Right kidney (tissue), 1 donor: Measurements from ENCODE around the gene GPR157.
A peak's percentile ranks its signal among the peaks of the same experiment; 100 is the strongest.
"Not testable (repeated sequence)": the region's sequence is repeated elsewhere in the genome, so short reads cannot be mapped to it uniquely, and the experiment has no call there.

Experiments used
- DNase-seq: peaks from one replicate; pipeline ENCODE4 v3.0.0-alpha.2; 2016

GPR157 gene

DNA sequence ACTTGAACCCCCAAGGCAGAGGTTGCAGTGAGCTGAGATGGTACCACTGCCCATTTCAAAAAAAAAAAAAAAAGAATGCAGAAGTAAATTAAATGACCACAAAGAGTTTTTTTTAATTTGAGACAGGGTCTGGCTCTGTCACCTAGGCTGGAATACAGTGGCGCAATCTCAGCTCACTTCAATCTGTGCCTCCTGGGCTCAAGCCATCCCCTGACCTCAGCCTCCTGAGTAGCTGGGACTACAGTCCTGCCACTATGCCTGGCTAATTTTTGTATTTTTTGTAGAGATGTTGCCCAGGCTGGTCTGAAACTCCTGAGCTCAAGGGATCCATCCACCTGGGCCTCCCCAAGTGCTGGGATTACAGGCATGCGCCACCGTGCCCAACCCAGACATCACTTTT, 20.2 kb upstream of the GPR157 start:
- DNase-seq = no peak

DNA sequence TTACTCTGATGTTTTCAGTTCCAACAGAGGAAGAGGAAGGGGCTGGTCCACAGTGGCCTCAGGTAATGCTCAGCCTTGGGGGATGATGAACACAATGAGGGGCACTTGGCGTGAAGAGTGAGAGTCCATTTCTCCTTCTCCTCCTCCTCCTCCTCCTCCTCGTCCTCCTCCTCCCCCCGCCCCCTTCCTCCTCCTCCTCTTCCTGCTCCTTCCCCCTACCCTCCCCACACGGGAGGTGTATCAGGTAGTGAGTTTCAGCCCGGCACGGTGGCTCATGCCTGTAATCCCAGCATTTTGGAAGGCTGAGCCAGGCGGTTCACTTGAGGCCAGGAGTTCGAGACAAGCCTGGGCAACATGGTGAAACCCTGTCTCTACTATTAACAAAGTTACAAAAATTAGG, 17.3 kb upstream of the GPR157 start:
- no peak for DNase-seq

DNA sequence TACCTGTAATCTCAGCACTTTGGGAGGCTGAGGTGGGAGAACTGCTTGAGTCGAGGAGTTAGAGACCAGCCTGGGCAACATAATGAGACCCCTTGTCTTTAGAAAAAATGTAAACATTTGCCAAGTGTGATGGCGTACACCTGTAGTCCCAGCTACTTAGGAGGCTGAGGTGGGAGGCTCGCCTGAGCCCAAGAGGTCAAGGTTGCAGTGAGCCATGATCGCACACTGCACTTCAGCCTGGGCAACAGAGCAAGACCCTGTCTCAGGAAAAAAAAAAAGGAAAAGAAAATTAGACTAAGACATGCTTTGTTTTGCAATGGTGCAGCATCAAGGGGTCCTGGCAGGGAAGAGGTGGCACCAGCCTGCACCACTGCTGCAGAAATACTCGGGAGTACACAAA, 16.8 kb upstream of the GPR157 start:
- DNase-seq = no peak

DNA sequence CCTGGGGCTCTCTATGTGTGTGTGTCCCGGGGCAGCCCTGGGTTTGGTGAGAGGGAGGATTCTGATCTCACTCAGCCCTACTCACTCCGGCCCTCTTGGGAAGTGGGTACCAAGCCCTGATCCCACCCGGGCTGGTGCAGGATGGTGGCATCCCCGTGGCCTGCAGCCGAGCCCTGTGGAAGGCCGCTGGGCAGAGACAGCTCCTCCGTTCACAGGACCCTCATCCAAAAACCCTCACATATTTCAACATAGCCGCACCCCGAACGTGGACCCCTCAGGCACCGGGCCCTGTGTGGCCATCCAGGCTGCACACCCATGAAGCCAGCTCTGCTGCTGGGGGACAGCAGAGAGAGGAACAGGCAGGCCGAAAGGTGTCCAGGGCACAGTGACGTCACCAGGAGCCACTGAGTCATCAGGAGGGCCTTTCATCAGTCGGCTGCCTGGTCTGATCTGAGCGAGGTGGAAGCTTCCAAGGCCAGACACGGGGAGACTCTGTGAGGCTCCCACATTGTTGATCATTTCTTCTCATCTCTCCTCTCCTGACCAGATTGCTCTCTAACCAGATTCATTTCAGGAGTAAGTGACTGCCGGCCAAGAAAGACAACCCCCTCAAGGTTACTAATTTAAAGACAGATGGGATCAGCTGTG, 16.2 kb upstream of the GPR157 start:
- DNase-seq = no peak

DNA sequence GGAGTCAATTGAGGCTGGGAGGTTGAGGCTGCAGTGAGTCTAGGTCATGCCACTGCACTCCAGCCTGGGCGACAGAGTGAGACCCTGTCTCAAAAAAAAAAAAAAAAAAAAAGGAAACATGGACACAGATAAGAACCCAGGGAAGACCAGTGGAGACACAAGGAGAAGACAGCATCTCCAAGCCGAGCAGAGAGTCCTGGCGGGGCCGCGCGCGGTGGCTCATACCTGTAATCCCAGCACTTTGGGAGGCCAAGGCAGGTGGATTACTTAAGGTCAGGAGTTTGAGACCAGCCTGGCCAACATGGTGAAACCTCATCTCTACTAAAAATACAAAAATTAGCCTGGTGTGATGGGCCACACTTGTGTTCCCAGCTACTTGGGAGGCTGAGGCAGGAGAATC, 15.6 kb upstream of the GPR157 start:
- not testable (repeated sequence) for DNase-seq

DNA sequence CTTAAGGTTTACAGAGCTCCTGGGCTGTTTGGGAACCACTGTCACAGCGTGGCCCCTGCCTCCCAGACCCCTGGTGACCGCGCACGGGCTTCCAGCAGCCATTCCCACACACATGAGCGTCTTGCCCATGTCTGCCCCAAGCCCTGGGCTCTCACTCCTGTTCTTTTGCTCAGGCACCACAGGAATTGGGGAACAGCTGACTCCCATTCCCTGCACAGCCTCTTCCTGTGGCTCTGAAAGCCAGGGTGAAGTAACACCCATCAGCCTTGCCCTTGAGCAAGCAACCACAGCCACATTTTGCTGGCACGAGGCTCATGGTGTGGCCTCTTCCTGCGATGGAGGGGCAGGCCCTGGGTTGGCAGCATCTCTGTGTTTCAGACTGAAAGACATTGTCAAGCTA, 14.3 kb upstream of the GPR157 start:
- no peak for DNase-seq

DNA sequence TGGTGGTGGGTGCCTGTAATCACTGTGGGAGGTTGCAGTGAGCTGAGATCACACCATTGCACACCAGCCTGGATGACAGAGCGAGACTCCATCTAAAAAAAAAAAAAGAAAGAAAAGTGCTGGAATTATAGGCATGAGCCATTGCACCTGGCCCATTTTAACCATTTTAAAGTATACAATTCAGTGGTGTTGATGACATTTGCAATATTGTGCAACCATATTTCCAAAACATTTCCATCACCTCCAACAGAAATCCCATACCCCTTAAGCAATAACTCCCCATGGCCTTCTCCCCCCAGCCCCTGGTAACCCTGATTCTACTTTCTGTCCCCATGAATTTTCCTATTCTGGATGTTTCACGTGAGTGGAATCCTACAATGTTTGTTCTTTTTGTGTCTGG, 11.0 kb upstream of the GPR157 start:
- no peak for DNase-seq

DNA sequence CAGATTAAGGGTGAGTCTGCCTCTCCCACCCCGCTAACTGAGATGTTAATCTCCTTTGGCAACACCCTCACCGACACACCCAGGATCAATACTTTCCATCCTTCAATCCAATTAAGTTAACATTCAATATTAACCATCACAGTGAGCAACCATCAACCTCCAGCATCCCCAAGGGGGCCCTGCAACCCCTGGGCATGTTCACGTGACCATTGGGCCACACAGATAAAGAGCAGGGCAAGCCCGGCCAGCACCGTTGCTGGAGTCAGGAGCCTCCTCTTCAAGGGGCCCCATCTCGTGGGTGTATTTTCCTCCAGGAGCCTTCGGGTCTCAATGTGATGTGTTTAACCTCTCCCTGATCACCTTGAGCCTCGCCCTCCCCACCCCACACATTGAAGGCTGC, 8.0 kb upstream of the GPR157 start:
- DNase-seq = no peak

DNA sequence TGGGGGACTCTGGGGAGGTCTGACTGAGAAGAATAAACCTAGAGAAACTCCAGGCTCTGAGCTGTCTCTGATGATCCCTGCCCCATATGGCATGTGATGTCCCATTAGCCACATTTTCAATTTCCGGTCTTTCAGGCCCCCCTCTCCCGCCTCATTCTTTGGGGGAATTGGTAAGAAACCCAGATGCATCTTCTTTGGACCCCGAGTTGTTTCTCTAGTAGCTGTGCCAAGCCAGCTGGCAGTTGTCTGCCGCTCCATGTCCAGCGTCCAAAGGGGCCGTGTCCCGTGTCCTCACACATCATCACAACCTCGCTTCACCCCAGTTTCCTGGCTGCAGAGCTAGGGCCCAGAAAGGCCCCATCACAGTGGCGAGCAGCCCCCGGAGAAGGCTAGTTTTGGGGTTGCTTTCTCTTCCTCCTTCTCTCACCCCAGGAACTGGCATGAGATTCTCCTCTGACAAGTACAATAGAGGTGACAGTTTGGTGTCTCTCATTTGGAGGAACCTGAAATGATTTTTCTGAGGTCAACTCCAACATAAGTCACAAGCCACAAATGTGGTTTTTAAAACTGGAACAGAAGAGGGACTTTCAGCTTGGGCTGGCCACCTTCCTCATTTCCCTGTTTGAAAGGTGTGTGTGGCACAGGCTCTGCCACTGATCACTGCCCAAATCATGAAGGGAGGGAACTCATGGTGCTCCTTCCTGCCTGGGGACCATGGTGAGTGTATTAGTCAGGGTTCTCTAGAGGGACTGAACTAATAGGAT, 6.4 kb upstream of the GPR157 start:
- DNase-seq = no peak

DNA sequence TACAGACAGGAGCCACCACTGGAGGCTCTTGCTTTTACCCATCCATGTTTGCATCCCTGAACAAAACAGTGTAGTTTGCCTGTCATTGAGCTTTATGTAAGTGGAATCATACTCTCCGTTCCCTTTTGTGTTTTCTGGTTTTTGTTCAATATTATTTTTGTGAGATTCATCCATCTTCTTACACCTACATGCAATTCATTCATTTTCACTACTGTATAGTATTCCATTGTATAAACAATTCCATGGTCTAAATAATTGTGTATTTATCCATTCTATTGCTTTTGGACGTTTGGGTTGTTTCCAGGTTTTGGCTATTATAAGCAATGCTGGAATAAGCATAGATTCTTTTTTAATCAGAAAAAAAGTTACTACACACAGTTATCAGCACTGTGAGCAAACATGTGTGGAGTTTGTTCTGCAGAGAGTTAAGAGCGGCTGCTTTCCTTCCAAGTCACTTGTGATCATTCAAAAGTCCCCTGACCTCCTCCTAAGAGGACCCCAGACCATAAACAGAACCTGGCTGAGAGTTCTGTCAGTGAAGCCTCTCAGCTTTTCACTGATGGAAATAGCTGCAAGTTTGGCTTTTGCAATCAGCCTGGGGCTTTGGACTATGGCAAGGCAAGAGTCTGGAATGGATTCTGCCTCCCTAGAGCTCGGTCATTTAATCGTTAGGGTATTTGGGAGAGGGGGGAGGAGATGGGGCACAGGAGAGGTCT, 5.1 kb upstream of the GPR157 start:
- no peak for DNase-seq

DNA sequence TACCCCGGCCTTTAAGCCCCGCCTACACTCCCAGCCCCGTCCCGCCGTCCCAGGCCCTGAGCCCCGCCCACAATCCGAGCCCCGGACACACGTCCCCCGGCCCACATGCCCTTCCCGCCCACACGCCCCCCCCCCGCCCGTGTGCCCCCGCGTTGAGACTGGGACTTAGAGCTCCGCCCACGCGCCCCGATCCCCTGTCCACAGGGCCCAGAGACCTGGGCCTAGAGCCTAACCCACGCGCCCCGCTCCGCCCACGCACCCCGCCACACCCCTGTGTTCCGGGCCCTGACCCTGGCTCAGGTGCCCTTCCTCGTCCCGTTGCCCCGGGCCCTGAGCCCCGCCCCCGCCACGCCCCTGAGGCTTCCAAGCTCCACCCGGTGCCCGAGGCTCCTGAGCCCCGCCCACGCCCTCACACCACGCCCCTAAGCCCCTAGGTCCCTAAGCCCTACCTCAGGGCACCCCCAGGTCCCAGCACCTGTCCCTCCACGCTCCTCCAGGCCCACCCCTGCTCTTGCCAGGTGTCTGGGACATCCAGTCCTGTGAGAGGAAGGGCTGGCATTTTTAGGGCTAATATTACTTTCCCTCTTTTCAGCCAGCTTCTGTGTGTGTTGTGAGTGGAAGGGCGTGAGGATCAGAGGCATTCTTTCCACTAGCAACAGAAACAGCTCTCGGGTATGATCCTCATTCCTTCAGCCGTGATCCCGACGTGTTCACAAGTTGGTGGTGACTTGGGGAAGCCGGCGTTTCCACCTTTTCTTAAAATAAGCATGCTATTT, 552 bp upstream of the GPR157 start:
- peak; percentile 49 for DNase-seq

DNA sequence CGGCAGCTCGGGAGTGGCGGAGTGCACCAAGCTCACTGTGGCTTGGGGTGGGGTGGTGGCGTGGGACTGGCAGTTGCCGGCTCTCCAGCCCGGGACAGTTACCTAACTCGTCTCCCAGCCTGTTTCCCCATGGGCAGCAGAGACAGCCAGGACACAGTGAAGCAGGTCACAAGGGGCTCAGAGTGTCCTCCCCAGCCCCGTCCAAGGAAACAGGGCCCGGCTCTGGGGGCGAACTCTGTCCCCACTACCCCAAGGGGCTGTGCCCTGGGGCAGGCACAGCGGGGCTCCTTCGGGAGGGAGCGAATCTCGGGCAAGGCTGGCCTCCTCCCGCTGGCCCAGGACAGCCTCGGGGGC, 759 bp downstream of the GPR157 start:
- no peak for DNase-seq

DNA sequence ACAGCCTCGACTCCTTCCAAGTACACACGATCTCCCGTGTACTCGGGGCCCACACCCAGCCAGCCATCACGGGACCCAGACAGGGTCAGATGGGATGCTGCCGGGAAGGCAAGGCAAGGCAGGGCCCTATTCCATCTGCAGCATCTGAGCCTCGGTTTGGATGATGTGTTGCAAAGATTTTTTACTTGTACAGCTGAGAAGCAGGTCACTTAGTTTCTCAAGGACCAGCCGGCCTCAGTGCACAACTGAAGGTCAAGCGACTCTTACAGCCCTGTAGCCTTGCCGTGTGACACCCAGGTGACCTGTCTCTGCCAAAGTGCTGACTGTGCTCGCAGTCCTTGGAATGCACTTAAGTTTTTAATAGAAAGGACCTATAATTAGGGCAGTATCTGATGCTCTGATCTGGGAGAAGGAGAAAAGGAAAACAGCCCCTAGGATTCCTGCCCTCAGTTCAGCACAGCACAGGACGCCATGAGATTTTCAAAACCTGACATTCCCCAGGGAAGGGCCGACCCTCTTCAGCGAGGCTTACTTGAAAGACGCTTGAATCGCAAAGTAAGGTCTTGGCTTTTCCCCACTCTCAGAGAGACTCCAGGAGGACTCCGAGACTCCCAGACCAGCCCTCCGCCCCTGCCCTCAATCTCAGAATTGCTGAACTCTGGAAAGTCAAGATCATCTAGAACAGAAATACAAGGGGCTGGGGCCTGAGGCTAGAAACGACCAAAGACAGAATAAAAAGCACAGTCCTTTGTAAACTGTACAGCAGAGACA, 1.3 kb downstream of the GPR157 start:
- DNase-seq = no peak

DNA sequence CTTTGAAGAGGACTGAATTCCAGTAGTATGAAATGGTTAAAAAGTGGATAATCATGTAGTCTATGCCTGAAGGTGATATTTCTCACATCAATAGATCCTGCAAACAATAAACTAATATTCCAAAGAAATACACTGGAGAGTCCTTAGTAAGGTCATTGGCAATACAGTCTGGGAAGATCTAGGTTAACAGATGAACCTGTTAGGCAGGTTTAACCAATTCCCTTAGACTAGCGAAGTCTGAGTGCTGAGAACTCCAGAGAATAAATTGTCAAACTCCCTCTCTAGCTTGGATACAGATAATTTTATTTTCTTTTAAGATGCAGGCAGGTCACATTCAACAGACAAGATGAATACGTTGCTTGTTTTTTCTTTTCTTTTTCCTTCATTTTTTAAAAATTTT, 2.4 kb downstream of the GPR157 start:
- DNase-seq = no peak

DNA sequence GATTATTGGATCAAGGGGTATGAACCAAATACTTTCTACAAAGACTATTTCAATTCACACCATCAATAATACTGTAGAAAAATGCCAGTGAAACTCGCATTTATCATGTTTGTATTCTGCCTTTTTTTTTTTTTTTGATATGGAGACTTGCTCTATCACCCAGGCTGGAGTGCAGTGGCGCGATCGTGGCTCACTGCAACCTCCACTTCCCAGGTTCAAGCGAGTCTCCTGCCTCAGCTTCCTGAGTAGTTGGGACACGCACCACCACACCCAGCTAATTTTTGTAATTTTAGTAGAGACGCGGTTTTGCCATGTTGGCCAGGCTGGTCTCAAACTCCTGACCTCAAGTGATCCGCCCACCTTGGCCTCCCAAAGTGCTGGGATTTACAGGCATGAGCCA, 3.1 kb downstream of the GPR157 start:
- DNase-seq = not testable (repeated sequence)

DNA sequence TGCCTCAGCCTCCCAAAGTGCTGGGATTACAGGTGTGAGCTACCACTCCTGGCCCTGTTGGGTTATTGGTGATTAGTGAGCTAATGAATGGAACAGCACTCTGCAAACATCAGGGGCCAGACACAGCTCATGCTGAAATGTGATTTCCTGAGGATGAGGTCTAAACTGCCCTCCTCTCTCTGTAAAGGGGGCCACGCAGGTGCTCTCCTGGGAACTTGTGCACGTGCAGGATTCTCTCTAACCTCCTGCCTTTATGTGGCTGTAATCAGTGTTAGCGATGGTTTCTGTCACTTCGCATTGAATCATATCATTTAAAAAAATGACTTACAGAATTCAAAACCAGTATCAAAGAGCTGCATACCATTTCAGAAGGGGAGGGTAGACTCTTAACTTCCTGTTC, 3.6 kb downstream of the GPR157 start:
- no peak for DNase-seq

DNA sequence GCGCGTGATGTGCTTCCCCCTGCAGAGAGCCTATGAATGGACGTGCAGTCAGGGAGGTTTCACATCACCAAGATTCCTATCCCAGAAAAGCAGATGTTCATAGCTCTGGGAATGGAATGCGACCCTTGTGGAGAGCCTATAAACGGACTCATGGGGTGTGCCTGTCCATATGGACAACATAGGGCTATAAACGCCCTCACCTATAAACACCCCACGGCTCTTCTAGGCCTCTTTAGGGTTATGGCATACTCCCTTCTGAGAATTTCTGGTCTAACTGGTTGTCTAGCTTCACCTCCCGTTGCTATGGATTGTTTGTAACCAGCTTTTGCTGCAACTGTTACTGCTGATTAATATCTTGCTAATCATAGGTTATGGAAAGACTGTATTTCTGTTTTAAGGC, 4.5 kb downstream of the GPR157 start:
- DNase-seq = not testable (repeated sequence)

DNA sequence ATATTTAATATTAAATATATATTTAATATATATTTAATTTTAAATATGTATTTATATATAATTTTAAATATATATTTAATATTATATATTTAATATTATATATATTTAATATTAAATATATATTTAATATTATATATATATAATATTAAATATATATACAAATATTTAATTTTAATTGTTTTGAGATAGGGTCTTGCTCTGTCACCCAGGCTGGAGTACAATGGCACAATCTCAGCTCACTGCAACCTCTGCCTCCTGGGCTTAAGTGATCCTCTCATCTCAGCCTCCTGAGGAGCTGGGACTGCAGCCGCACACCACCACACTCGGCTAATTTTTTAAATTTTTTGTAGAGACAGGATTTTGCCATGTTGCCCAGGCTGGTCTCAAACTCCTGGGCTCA, 5.2 kb downstream of the GPR157 start:
- DNase-seq = not testable (repeated sequence)

DNA sequence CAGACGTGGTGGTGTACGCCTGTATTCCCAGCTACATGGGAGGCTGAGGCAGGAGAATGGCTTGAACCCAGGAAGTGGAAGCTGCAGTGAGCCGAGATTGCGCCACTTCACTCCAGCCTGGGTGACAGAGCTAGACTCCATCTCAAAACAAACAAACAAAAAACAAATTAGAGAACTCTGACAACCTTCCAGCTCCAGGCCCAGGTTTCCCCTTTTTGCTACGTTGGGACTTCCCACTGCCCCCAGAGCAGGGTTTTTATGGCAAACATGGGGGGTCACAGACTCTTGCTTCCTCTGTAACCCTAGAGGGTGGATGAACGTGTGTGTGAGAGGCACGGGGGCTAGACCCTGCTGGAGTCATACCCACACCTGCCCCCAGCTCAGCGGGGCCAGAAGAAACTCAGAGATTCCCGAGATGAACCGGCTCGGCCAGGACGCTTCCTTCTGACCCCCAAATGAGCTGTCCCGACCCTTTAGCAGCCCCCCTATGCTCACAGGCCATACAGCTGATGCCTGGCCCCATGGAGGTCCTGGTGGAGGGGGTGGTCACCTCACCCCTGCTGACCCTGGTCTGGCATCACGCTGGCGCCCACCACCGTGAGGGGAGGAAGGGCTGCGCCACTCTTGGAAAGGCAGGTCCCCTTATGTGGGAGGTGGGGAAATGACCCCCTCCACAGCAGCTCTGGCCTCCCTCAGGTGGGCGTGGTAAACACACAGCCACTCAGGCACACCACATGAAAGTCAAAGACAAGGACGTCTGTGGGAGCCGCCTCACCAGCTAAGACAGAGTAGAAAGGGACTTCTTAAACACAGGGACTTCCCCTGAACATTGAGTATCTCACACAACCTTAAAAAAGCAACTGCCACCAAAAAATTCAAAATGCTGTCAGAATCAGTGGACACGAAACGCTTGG, 7.1 kb downstream of the GPR157 start:
- no peak for DNase-seq

DNA sequence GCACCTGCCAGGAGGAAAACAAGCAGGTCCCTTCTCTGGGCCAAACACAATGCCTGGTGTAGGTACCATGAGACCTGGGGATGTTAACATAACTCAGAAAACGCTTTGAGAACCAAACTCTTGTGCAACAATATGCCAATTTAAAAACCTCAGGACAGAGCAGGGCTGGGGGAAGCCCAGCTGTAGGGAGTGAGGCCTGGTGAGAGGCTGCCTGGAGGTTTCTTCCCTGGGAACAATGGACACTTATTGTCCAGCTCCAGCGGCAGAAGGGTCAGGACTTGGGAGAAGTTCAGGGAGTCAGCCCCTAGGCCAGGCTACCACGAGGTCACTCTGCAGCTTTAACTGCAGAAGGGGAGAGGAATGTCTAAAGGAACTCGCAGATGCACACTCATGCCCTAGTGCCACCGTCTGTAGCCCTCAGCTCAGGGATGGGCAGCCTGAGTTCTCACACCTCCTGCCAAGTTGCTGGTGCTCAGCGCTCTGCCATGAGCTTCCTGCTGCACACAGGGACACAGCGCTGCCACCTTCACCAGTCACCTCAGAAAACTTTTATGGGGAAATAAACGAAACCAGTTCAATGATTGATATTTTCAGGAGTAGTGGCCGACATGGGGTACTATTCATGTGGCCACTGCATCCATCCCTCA, 8.5 kb downstream of the GPR157 start:
- DNase-seq = no peak

DNA sequence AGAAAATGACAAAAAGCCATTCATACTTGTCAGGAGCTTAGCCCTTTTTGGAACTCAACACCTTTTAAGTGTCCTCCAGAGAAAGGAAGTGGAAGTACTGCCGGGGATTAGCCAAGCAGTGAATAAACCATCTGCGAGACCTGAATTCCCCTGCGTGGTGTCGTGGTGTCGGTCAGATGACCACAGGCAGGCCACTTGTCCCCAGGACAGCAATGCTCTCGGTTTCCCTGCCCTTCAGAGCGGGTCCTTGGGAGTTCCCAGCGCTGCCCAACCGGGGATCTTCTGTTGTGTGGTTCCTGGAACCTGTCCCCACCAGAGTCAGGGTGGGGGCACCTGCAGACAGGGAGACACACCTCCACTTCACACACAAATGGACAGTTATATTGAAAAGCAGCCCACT, 9.2 kb downstream of the GPR157 start:
- no peak for DNase-seq
